B cell (primary cell): Measurements from ENCODE around the gene ADAMTS2. TPM values are rescaled to one million over a fixed set of nuclear protein-coding genes. Genes with fewer than 3 reads are reported as not detected.

ENCODE experiments used
- ATAC-seq: fragments of 200-7000 bp; cut with Tn5 transposase; one replicate; pipeline ENCODE4 v1.10.0; 2021; ENCODE audit warnings: low read depth, mild to moderate bottlenecking, moderate number of reproducible peaks, moderate library complexity
- CTCF ChIA-PET: fragments of 350-600 bp; sonication (Branson Sonifier 250); formaldehyde crosslinking; loops from one replicate; lab custom pipeline; 2021; ENCODE audit warnings: antibody characterized with exemption, inconsistent platforms; lab: Charles Lee
- POLR2A ChIA-PET: fragments of 350-600 bp; sonication (Branson Sonifier 250); formaldehyde crosslinking; loops from one replicate; lab custom pipeline; 2021; ENCODE audit warnings: antibody characterized with exemption; lab: Charles Lee
- DNase-seq: peaks from one replicate; pipeline ENCODE4 v3.0.0; 2013
- H2AFZ ChIP-seq: 2 replicates; pipeline ENCODE4 v1.6.1; 2012; ENCODE audit warnings: mild to moderate bottlenecking, low read depth, low read length; ENCODE audit not compliant: insufficient read depth, poor library complexity, severe bottlenecking
- H3K27ac ChIP-seq, 2 donors: 1 replicate in 1 of 2; 2 replicates in 1 of 2; pipeline ENCODE4 v1.5.1; 2012 to 2013; ENCODE audit warnings: low read length in 2 of 2, mild to moderate bottlenecking in 2 of 2, moderate library complexity in 1 of 2
- H3K27me3 ChIP-seq, 4 experiments: fragments of 200-600 bp in 1 of 4; sonication (generic) in 1 of 4; replicated peaks in 1 of 4; 1 replicate in 2 of 4; 2 replicates in 2 of 4; pipeline versions ENCODE4 v1.6.1 to v1.7.0; 2013 to 2016; ENCODE audit warnings: low read length in 3 of 4, mild to moderate bottlenecking in 2 of 4, mixed read lengths in 1 of 4, moderate library complexity in 1 of 4; ENCODE audit not compliant: insufficient read depth in 4 of 4, control insufficient read depth in 3 of 4; ENCODE audit errors: control extremely low read depth in 1 of 4
- H3K36me3 ChIP-seq, 2 experiments: replicated peaks in 1 of 2; 1 replicate in 1 of 2; 2 replicates in 1 of 2; pipeline versions ENCODE4 v1.6.1 to v1.7.1; 2013; ENCODE audit warnings: low read length in 1 of 2; ENCODE audit not compliant: insufficient read depth in 2 of 2, control insufficient read depth in 1 of 2; ENCODE audit errors: control extremely low read depth in 1 of 2, extremely low read depth in 1 of 2
- H3K4me1 ChIP-seq, 2 donors: fragments of 200-600 bp in 1 of 2; sonication (generic) in 1 of 2; 1 replicate in 1 of 2; 2 replicates in 1 of 2; pipeline versions ENCODE4 v1.5.1 to v1.6.1; 2013 to 2017; ENCODE audit warnings: low read length in 2 of 2; ENCODE audit not compliant: control insufficient read depth in 2 of 2, insufficient read depth in 2 of 2
- H3K4me2 ChIP-seq: replicated peaks from 2 replicates; pipeline ENCODE3; 2012; ENCODE audit warnings: mild to moderate bottlenecking, low read depth, low read length; ENCODE audit not compliant: poor library complexity, severe bottlenecking
- H3K4me3 ChIP-seq, 5 experiments: fragments of 200-600 bp in 1 of 5; sonication (generic) in 1 of 5; 1 replicate in 3 of 5; 2 replicates in 2 of 5; pipeline versions ENCODE4 v1.5.1 to v1.7.0; 2011 to 2016; ENCODE audit warnings: low read length in 4 of 5, mild to moderate bottlenecking in 4 of 5, low read depth in 2 of 5, control low read depth in 1 of 5, moderate library complexity in 1 of 5; ENCODE audit not compliant: insufficient read depth in 1 of 5; ENCODE audit errors: control extremely low read depth in 1 of 5, extremely low read depth in 1 of 5
- H3K79me2 ChIP-seq: fragments of 200-600 bp; sonication (generic); one replicate; pipeline ENCODE4 v1.6.0; 2016; ENCODE audit warnings: low read length; ENCODE audit not compliant: control insufficient read depth, insufficient read depth
- H3K9ac ChIP-seq: fragments of 200-600 bp; sonication (generic); 2 replicates; pipeline ENCODE4 v1.6.1; 2017; ENCODE audit warnings: mild to moderate bottlenecking, low read length, moderate library complexity
- H3K9me3 ChIP-seq, 3 donors: one replicate each; pipeline versions ENCODE4 v1.6.1 to v1.7.1; 2013; ENCODE audit warnings: low read length in 2 of 3; ENCODE audit not compliant: control insufficient read depth in 2 of 3, insufficient read depth in 1 of 3; ENCODE audit errors: control extremely low read depth in 1 of 3
- H4K20me1 ChIP-seq: 2 replicates; pipeline ENCODE4 v1.6.0; 2012; ENCODE audit warnings: mild to moderate bottlenecking, low read length; ENCODE audit not compliant: insufficient read depth, control insufficient read depth, poor library complexity, severe bottlenecking
- H3K27ac Mint-ChIP-seq: one replicate; pipeline ENCODE4 v1.8.0; 2021; ENCODE audit warnings: mixed read lengths
- H3K27me3 Mint-ChIP-seq: one replicate; pipeline ENCODE4 v1.8.0; 2021; ENCODE audit warnings: mixed read lengths
- H3K4me1 Mint-ChIP-seq: one replicate; pipeline ENCODE4 v1.8.0; 2021; ENCODE audit warnings: mixed read lengths
- H3K4me3 Mint-ChIP-seq: one replicate; pipeline ENCODE4 v1.8.0; 2021; ENCODE audit warnings: mixed read lengths
- H3K9me3 Mint-ChIP-seq: one replicate; pipeline ENCODE4 v1.8.0; 2022; ENCODE audit warnings: mixed read lengths; ENCODE audit not compliant: insufficient read depth
- EZH2 ChIP-seq: IDR thresholded peaks from 2 replicates; pipeline ENCODE4 v1.6.1; 2012; ENCODE audit warnings: borderline replicate concordance, low read depth, mild to moderate bottlenecking, moderate library complexity, low read length; ENCODE audit not compliant: insufficient read depth, poor library complexity, severe bottlenecking
- WGBS: methylation state at CpG from one replicate; pipeline ENCODE4 v1.1.5; 2013; ENCODE audit warnings: missing lambda C conversion rate; ENCODE audit not compliant: insufficient coverage; 5-methylcytosine and 5-hydroxymethylcytosine counted together
- intact Hi-C: fragments of 100-400 bp; cut with micrococcal nuclease; formaldehyde crosslinking; loops from one replicate; pipeline ENCODE4 v1.10.0; 2022
- polyA plus RNA-seq: library from polyadenylated mRNA; depleted of rRNA; stranded (reverse); fragments of >200 nt; gene quantifications from 2 replicates; pipeline ENCODE4 v1.2.3, GENCODE V29; 2012
- total RNA-seq, 2 donors: library from RNA; stranded (reverse); fragments of 120-200 nt in 1 of 2; gene quantifications; 1 replicate in 1 of 2; 2 replicates in 1 of 2; pipeline versions ENCODE4 v1.2.3 to v1.2.4, GENCODE V29; 2013 to 2022
- TF ChIP-seq, protein P1 (sequence below): fragments of 200-600 bp; IDR thresholded peaks from one replicate; pipeline ENCODE4 v1.8.0; 2022; ENCODE audit warnings: antibody characterized with exemption, mild to moderate bottlenecking

Gene ADAMTS2
- total and polyA plus RNA-seq, 2 donors (not counting 1 experiment from before 2014, with no cell fraction given), result not detected

DNA sequence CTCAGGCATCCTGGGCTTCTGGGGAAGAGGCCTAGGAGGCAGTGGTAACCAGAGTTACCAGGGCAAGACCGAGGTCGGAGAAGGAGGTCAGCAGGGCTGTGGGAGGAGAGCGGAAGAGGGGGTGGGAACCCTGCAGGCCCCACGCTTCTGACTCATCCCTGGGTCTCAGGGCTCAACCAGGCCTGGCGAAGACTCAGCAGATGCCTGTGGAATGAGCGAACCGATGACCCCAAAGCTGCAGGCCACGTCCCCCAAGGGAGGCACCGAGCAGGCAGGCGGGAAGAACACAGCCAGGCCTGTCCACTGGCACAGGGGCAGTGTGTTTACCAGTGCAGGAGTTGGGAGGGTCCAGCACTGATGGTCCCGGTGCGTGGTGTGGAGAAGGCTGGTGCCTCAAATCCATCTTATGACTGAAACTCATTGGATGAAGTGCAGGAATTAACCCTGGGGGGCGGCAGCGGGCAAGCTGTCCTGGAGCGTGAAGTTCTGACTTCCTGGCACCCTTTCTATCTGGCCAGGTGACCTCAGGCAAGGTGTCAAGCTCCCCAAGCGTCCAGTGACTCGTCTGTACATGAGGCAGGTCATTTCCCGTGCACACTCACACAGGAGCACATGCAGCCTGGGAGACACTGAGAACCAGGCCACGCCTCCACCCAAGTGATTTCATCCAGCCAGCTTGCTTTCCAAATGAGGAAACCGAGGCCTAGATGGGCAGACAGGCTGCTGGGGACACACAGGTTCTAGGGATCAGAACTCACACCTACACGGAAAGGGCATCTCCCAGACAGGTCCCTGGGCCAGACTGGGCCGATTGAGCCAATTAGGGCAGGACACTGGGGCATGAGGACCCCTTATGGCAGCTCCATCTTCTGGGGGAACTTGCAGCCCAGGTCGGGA lies 69.1 kb downstream of the ADAMTS2 start:
- Histone ChIP-seq H2AFZ (no peak overlapping the region), H3K4me2 (no peak overlapping the region), H3K9me3 (no peaks in the 10 kb centered on the region), H3K36me3 (no peaks in the 10 kb centered on the region), H3K4me1 (no peaks in the 10 kb centered on the region), H3K79me2 (no peaks in the 10 kb centered on the region), H3K27me3 (no peaks in the 10 kb centered on the region), H4K20me1 (no peaks in the 10 kb centered on the region), H3K4me3 (no peak overlapping the region), H3K27ac (no peak overlapping the region), H3K9ac (no peak overlapping the region)
- Mint-ChIP-seq H3K4me1 (no peaks in the 10 kb centered on the region), H3K4me3 (no peak overlapping the region), H3K27me3 (no peaks in the 10 kb centered on the region), H3K9me3 (no peaks in the 10 kb centered on the region), H3K27ac (no peak overlapping the region)
- ChIA-PET POLR2A (no interaction called here), CTCF (no interaction called here)
- intact Hi-C loops, result no loop called here
- no peak for TF ChIP-seq EZH2
- TF ChIP-seq, protein P1, sequence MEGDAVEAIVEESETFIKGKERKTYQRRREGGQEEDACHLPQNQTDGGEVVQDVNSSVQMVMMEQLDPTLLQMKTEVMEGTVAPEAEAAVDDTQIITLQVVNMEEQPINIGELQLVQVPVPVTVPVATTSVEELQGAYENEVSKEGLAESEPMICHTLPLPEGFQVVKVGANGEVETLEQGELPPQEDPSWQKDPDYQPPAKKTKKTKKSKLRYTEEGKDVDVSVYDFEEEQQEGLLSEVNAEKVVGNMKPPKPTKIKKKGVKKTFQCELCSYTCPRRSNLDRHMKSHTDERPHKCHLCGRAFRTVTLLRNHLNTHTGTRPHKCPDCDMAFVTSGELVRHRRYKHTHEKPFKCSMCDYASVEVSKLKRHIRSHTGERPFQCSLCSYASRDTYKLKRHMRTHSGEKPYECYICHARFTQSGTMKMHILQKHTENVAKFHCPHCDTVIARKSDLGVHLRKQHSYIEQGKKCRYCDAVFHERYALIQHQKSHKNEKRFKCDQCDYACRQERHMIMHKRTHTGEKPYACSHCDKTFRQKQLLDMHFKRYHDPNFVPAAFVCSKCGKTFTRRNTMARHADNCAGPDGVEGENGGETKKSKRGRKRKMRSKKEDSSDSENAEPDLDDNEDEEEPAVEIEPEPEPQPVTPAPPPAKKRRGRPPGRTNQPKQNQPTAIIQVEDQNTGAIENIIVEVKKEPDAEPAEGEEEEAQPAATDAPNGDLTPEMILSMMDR, result no peak
- DNase-seq (no peak), ATAC-seq (no peak)
- WGBS, result 91% methylated on average over 23 of the region's 23 CpGs

DNA sequence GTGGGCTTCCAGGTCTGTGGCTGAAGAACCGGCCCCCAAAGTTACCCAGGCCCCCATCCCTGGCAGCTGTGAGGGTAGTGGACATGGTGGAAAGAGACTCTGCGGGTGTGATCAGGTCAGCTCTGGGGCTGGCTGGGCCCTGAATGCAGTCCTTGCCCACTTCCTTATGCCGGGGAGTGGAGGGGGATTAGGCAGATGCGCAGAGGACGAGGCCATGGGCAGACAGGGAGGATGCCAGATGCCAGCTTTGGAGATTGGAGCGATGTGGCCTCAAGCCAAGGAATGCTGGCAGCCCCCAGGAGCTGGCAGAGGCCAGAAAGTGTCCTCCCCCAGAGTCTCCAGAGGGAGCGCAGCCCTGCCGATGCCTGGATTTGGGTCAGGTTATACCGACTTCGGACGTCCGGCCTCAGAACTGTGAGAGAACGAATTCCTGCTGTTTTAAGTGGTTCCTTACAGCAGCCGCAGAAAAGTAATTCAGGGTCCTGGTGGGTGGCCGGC lies 69.8 kb downstream of the ADAMTS2 start:
- no peaks in the 10 kb centered on the region for H3K4me1 Mint-ChIP-seq
- Histone ChIP-seq H4K20me1 (no peaks in the 10 kb centered on the region), H3K27me3 (no peaks in the 10 kb centered on the region), H2AFZ (no peak overlapping the region), H3K27ac (no peak overlapping the region), H3K9ac (no peak overlapping the region), H3K9me3 (no peaks in the 10 kb centered on the region), H3K4me3 (no peak overlapping the region), H3K36me3 (no peaks in the 10 kb centered on the region), H3K79me2 (no peaks in the 10 kb centered on the region), H3K4me2 (no peak overlapping the region), H3K4me1 (no peaks in the 10 kb centered on the region)
- no peak overlapping the region for H3K4me3 Mint-ChIP-seq
- intact Hi-C loops, result no loop called here
- ATAC-seq, result no peak
- H3K27ac Mint-ChIP-seq, result no peak overlapping the region
- ChIA-PET CTCF (no interaction called here), POLR2A (no interaction called here)
- TF ChIP-seq EZH2, result no peak
- TF ChIP-seq, protein P1, result no peak
- DNase-seq, result no peak
- no peaks in the 10 kb centered on the region for H3K27me3 Mint-ChIP-seq
- no peaks in the 10 kb centered on the region for H3K9me3 Mint-ChIP-seq
- 90% methylated on average over 15 of the region's 15 CpGs for WGBS
